ENCODE measurements around the gene ONECUT1.

The ONECUT1 gene

DNA sequence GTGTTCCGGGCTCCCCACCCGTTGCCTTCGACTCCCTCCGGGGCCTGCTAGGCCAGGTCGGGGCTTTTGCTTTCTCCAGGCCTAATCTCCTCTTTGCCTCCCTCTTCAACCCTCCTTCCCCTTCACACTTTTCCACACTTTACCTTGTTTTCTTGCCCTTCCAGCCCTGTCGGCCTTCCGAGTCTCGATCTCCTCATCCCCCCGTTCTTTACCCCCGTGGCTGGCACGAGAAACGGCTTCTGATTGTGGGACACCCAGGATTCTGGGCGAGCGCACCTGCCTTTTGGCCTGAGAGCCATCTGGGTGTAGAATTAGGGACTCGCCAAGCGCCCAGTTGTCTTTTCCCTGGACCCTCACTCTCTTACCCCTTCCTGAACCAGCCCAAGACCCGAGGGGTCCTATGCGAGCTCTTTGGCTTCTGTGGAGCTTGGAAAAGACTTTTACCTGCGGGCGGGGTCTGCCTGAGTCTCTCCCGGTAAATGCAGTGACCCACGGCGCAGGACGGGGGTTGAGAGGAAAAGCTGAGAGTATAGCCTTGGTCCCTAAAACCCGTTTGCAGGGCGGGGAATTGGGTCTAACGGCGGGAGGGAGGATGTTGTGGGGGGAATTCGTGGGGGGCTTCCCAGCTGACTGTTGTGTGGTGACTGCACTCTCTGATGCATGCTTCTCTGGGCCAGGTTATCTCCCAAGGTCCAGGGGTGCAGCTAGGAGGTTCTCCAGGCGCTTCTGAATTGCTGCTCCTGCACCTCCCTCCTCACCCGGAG lies 5.5 kb upstream of the ONECUT1 start:
- peaks cover 27% of the 10 kb centered on the region for H3K4me1 ChIP-seq (ENCODE audit: control insufficient read depth, insufficient read depth, low read length)
- no peaks in the 10 kb centered on the region for H3K36me3 ChIP-seq (ENCODE audit: control insufficient read depth, insufficient read depth, low read length)
- H3K4me3 ChIP-seq (ENCODE audit: low read depth, low read length), result peak overlapping the region; percentile 30
- H3K9ac ChIP-seq (ENCODE audit: low read depth, low read length), result no peak overlapping the region
- H3K9me3 ChIP-seq (ENCODE audit: control insufficient read depth, insufficient read depth, low read length), result no peaks in the 10 kb centered on the region
- H3K27me3 ChIP-seq (ENCODE audit: control insufficient read depth, insufficient read depth, low read length), result peaks cover 100% of the 10 kb centered on the region

DNA sequence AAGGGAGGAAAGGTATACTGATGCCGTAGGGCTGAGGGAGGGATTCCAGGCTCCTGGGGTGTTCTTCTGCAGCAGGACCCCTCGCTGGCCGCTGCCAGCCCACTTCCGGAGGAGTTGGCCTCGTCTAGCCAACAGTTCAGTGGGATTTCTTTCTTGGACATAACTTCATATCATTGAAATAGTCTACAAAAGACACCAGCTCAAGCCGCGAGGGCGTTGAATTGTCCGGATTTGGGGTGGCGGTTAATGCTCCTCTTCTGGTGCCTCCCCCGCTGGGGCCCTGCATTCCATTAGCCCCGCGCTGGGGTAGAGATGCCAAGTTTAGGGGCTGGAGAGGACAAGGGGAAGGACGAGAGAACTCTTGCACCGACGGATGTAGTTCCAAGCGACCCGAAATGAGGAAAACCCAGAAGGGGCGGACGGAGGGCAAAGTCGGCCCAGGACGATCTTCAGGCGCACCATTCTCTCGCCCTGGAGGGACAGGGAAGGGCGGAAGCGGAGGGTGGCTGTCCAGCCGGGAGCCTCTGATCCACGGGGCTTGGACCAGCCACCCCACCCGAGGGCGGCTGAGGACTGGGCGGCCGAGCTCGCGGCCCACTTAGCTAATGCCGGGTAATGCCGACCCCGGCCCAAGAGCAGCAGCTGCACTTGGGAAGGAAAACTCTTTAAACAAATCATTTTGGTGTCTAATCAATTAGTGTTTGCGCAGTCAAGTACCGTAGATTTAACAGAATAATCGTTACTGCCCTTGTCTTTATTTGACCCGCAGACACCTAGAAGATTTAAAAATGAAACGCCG lies 4.7 kb upstream of the ONECUT1 start:
- Histone ChIP-seq H3K4me3 (ENCODE audit: low read depth, low read length) (peak overlapping the region; percentile 15), H3K9me3 (ENCODE audit: control insufficient read depth, insufficient read depth, low read length) (no peaks in the 10 kb centered on the region), H3K9ac (ENCODE audit: low read depth, low read length) (no peak overlapping the region), H3K27me3 (ENCODE audit: control insufficient read depth, insufficient read depth, low read length) (peaks cover 96% of the 10 kb centered on the region), H3K4me1 (ENCODE audit: control insufficient read depth, insufficient read depth, low read length) (peaks cover 27% of the 10 kb centered on the region), H3K36me3 (ENCODE audit: control insufficient read depth, insufficient read depth, low read length) (no peaks in the 10 kb centered on the region)

DNA sequence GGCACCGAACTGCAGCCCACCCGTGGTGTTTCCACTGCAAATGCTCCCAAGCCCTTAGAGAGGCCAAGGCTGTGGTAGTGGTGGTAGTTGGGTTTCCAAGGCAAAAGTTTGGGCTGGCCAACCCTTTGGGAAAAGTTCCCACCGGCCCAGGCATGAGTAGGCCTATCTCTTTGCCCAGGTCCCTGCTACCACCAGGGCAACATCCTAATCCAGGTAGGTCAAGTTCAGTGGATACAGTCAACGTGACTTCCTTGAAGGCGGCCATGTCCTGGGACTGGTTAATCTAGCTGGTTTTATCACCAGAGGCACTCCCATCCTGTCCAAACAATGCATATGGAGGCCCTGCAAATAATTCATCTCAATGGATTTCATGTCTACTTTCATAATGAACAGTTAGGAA lies 1.6 kb upstream of the ONECUT1 start:
- H3K4me3 ChIP-seq (ENCODE audit: low read depth, low read length), result peak overlapping the region; percentile 53
- H3K4me1 ChIP-seq (ENCODE audit: control insufficient read depth, insufficient read depth, low read length), result peaks cover 27% of the 10 kb centered on the region
- no peaks in the 10 kb centered on the region for H3K9me3 ChIP-seq (ENCODE audit: control insufficient read depth, insufficient read depth, low read length)
- peaks cover 96% of the 10 kb centered on the region for H3K27me3 ChIP-seq (ENCODE audit: control insufficient read depth, insufficient read depth, low read length)
- no peak overlapping the region for H3K9ac ChIP-seq (ENCODE audit: low read depth, low read length)
- no peaks in the 10 kb centered on the region for H3K36me3 ChIP-seq (ENCODE audit: control insufficient read depth, insufficient read depth, low read length)

DNA sequence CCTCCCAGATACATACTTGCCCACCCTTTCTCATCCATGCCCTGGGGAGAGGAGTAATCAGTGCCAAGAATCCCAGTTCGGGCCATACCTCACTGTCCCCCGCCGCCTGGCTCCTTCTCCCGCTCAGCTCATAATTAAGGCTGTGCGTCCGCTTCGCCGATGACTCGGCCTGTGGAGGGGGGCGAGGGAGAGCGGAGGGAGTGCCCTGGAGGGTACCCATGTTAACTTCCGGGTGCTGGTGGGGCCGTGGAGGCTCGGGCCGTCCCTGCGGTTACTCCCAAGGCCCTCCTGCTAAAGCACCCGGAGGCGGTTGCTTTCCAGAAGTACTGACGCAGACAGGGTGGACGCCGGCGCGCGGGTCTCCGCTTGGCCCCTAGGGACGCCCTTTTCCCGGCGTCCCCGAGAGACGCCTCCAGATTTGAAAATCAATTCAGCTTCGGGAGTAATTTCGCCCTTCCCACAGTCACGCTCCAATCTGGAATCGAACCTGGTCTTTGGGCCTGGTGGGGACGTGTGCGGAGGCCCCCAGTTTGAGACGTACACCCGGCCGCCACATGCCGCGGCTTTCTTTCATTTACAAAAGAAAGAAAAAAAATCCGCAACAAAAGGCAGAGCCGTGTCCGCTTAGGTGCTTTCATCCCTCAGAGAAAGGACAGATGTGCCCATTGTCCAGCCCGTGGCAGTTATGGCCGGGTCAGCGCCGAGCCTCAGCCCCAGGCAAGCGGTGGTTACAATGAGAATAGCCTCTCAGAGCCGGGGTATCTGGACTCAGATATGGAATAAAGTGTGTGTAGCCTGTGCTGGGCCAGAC lies 1.0 kb upstream of the ONECUT1 start:
- Histone ChIP-seq H3K9ac (ENCODE audit: low read depth, low read length) (no peak overlapping the region), H3K27me3 (ENCODE audit: control insufficient read depth, insufficient read depth, low read length) (peaks cover 96% of the 10 kb centered on the region), H3K36me3 (ENCODE audit: control insufficient read depth, insufficient read depth, low read length) (no peaks in the 10 kb centered on the region), H3K4me3 (ENCODE audit: low read depth, low read length) (peak overlapping the region; percentile 53), H3K9me3 (ENCODE audit: control insufficient read depth, insufficient read depth, low read length) (no peaks in the 10 kb centered on the region), H3K4me1 (ENCODE audit: control insufficient read depth, insufficient read depth, low read length) (peaks cover 25% of the 10 kb centered on the region)

DNA sequence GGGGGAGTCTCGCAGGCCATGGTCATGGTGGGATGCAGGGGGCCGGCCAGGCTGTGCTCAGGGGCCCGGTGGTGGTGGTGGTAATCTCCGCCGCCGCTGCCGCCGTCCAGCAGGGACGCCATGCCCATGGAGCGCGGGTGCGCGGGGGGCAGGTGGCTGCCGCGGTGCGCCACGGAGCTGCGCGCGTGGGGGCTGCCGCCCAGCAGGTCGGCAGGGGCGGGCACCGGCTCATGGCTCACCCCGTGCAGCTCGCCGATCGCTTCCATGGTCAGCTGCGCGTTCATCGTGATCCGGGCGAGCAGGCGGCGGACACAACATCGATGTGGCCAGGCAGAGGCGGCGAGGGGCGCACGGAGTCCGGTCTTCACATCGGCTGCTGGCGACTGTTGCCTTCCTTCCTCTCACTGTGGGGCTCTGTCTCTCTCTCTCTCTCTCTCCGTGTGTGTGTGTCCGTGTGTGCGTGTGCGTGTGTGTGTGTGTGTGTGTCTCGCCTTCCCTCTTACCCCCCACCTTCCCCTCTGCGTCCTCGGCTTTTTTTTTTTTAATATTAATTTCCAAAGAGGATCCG lies 451 bp downstream of the ONECUT1 start:
- H3K4me1 ChIP-seq (ENCODE audit: control insufficient read depth, insufficient read depth, low read length), result peaks cover 25% of the 10 kb centered on the region
- no peaks in the 10 kb centered on the region for H3K36me3 ChIP-seq (ENCODE audit: control insufficient read depth, insufficient read depth, low read length)
- peaks cover 96% of the 10 kb centered on the region for H3K27me3 ChIP-seq (ENCODE audit: control insufficient read depth, insufficient read depth, low read length)
- H3K9me3 ChIP-seq (ENCODE audit: control insufficient read depth, insufficient read depth, low read length), result no peaks in the 10 kb centered on the region
- H3K4me3 ChIP-seq (ENCODE audit: low read depth, low read length), result peak overlapping the region; percentile 50
- H3K9ac ChIP-seq (ENCODE audit: low read depth, low read length), result no peak overlapping the region

DNA sequence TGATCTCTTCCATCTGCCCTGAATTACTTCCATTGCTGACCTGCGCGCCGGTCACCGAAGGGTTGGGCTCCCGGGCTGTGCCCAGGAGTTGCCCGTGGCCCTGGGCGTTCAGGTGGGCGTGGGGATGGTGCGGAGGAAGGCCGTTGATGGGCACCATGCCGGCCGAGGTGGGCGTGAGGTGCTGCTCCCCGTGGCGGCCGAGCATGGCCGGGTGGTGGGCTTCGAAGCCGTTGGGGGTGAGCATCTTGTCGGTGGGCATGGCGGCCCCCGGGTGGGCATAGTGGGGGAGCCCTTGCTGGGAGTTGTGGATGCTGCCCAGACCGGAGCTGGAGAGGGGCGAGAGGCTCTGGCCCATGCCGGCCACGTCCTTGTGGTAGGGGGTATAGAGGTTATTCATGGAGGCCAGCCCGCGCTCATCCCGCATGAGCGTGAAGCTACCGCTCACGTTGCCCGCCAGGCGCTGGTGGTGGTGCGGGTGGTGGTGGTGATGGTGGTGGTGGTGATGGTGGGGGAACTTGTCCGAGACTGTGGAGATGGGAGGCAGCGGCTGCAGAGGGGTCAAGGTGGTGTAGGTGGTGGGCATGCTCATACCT lies 1.0 kb downstream of the ONECUT1 start:
- Histone ChIP-seq H3K9me3 (ENCODE audit: control insufficient read depth, insufficient read depth, low read length) (no peaks in the 10 kb centered on the region), H3K27me3 (ENCODE audit: control insufficient read depth, insufficient read depth, low read length) (peaks cover 96% of the 10 kb centered on the region), H3K4me3 (ENCODE audit: low read depth, low read length) (peak overlapping the region; percentile 50), H3K36me3 (ENCODE audit: control insufficient read depth, insufficient read depth, low read length) (no peaks in the 10 kb centered on the region), H3K4me1 (ENCODE audit: control insufficient read depth, insufficient read depth, low read length) (peaks cover 27% of the 10 kb centered on the region), H3K9ac (ENCODE audit: low read depth, low read length) (no peak overlapping the region)

DNA sequence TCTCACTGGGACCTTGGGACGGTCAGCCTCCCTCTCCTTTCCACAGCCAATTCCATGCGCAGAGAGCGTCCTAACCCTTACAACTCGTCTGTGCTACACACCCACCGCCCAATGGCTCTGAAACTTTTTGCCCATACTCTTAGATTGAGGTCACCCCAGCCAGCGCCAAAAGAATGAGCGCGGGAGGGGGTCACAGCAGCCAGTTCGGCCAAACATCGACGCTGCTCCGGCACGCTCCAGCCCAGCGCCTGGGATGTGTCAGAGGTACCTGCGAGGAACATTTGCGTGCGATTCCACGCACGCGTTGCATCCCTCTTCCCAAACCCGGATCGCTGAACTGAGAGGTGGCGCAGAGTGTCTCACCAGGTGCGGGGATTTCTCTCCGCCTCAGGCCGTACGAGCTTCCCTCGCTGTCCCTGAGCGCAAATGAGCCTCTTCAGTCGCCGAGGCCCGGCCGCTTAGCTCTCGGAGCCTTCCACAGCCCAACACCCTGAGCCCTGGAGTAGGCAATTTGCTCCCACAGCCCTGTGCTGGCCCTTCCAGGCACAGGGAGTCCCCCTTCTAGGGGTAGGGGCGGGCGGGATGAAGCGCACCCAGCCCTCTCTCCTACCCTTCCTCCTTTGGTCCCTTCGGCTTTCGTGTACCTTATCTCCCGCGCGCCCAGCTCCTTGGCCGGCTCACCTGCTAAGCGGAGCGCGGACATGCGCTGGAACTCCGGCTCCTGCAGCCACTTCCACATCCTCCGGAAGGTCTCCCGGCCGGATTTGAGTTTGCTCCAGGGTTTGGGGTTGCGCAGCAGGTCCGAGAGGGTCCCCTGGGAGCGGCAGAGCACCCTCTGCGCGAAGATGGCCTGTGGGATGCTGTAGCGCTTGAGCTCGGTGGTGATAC lies 1.8 kb downstream of the ONECUT1 start:
- Histone ChIP-seq H3K27me3 (ENCODE audit: control insufficient read depth, insufficient read depth, low read length) (peaks cover 96% of the 10 kb centered on the region), H3K36me3 (ENCODE audit: control insufficient read depth, insufficient read depth, low read length) (no peaks in the 10 kb centered on the region), H3K4me3 (ENCODE audit: low read depth, low read length) (peak overlapping the region; percentile 50), H3K9me3 (ENCODE audit: control insufficient read depth, insufficient read depth, low read length) (no peaks in the 10 kb centered on the region), H3K9ac (ENCODE audit: low read depth, low read length) (no peak overlapping the region), H3K4me1 (ENCODE audit: control insufficient read depth, insufficient read depth, low read length) (peaks cover 24% of the 10 kb centered on the region)

DNA sequence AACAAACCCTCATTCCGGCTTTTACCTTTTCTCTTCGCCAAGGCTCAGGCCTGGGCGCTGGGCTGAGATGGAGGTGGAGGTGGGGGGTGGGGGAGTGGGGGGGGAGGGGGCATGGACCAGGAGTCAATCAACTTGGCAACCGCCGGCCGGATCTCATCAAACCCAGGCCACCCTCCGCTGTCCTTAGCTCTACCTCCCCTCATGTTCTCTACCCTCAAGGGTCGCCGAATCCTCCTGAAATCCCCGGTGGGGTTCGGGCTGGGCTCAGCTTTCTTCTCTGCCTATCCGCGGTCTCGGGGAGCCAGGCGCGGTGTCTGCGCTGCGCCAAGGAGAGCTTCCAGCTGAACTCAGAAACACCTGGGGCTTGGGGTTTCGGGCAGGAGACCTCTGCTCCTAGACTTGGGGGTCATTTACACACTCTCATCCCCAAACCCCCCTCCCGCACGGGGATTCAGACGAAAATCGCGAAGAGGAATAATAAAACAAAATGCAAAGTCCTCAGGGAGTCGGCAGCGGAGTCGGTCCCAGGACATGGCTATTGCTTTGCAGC lies 2.5 kb downstream of the ONECUT1 start:
- H3K4me3 ChIP-seq (ENCODE audit: low read depth, low read length), result peak overlapping the region; percentile 50
- H3K9ac ChIP-seq (ENCODE audit: low read depth, low read length), result no peak overlapping the region
- H3K36me3 ChIP-seq (ENCODE audit: control insufficient read depth, insufficient read depth, low read length), result no peaks in the 10 kb centered on the region
- H3K27me3 ChIP-seq (ENCODE audit: control insufficient read depth, insufficient read depth, low read length), result peaks cover 95% of the 10 kb centered on the region
- peaks cover 16% of the 10 kb centered on the region for H3K4me1 ChIP-seq (ENCODE audit: control insufficient read depth, insufficient read depth, low read length)
- no peaks in the 10 kb centered on the region for H3K9me3 ChIP-seq (ENCODE audit: control insufficient read depth, insufficient read depth, low read length)

DNA sequence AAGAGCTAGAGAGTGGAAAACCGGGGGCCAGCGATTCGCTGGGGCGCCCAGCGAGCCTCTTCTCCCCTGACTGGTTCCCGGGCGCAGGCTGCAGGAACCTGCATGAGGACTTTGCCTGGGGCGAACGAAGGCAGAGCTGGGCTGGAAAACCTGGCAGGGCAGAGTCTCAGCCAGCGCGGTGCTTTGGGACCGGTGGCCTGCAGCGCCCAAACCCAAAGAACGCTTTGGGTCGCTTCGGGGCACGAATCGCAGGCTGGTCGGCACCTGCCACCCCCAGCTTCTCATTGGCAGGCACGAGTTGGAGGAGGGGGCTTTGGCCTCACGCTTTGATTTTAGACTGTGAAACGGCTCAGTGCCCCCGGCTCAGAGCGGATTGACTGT lies 3.0 kb downstream of the ONECUT1 start:
- H3K4me1 ChIP-seq (ENCODE audit: control insufficient read depth, insufficient read depth, low read length), result peaks cover 12% of the 10 kb centered on the region
- H3K9ac ChIP-seq (ENCODE audit: low read depth, low read length), result no peak overlapping the region
- H3K9me3 ChIP-seq (ENCODE audit: control insufficient read depth, insufficient read depth, low read length), result no peaks in the 10 kb centered on the region
- H3K36me3 ChIP-seq (ENCODE audit: control insufficient read depth, insufficient read depth, low read length), result no peaks in the 10 kb centered on the region
- H3K27me3 ChIP-seq (ENCODE audit: control insufficient read depth, insufficient read depth, low read length), result peaks cover 95% of the 10 kb centered on the region
- peak overlapping the region; percentile 50 for H3K4me3 ChIP-seq (ENCODE audit: low read depth, low read length)

DNA sequence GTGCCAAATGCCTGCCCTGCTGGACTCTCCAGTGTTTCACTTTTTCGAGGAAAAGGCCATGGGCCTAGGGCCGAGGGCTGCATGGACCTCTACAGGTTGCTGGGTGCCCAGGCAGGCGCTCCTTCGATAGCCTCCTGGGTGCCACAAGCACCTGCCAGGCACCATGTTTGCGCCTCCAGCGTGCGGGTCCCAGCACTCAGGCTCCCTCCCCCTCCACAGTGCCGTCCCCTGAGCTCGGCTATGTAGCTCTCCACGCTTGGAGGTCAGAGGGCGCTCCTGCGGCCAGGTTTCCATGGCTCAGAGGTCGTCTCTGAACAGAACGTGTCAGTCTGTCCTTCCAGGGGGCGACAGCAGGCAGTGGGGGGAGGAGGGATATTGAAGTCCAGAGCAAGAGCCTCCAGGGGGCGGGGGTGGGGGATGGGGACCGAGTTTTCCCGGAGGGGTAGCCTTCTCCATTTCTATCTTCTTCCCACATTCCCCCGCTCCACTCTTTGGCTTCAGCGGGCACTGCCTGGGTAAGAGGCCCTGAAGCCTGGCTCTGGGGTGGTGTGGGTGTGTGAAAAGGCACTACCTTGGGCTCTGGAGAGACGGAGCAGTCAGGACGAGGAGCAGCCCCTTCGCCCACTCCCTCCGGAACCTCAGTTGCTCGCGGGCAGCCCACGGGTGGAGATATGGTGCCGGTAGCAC lies 3.6 kb downstream of the ONECUT1 start:
- Histone ChIP-seq H3K27me3 (ENCODE audit: control insufficient read depth, insufficient read depth, low read length) (peaks cover 95% of the 10 kb centered on the region), H3K36me3 (ENCODE audit: control insufficient read depth, insufficient read depth, low read length) (no peaks in the 10 kb centered on the region), H3K9ac (ENCODE audit: low read depth, low read length) (no peak overlapping the region), H3K4me3 (ENCODE audit: low read depth, low read length) (peak overlapping the region; percentile 50), H3K9me3 (ENCODE audit: control insufficient read depth, insufficient read depth, low read length) (no peaks in the 10 kb centered on the region), H3K4me1 (ENCODE audit: control insufficient read depth, insufficient read depth, low read length) (peaks cover 10% of the 10 kb centered on the region)
